Caco-2 (cell line): ENCODE measurements around the gene FXYD5. TPM values are rescaled to one million over a fixed set of nuclear protein-coding genes. Genes with fewer than 3 reads are reported as not detected.

ENCODE experiments used
- BruUV-seq: library from RNA; stranded (reverse); fragments of 400-500 nt; replicated peaks from 2 replicates; lab custom pipeline; 2021; lab: Mats Ljungman, UMichigan
- CTCF ChIA-PET: fragments of 300-600 bp; sonication (Branson Sonifier 250); formaldehyde crosslinking; loops from one replicate; lab custom pipeline; 2022; ENCODE audit warnings: antibody characterized with exemption; lab: Charles Lee
- POLR2A ChIA-PET: fragments of 300-600 bp; sonication (Branson Sonifier 250); formaldehyde crosslinking; loops from one replicate; lab custom pipeline; 2022; ENCODE audit warnings: antibody characterized with exemption; lab: Charles Lee
- DNase-seq, 2 experiments: peaks; one replicate each; pipeline versions ENCODE4 v3.0.0 to v3.0.0-alpha.2; 2020 to 2022
- H3K27me3 ChIP-seq: replicated peaks from 2 replicates; pipeline ENCODE4 v1.6.0; 2011; ENCODE audit warnings: low read length; ENCODE audit not compliant: control insufficient read depth, insufficient read depth
- H3K36me3 ChIP-seq: 2 replicates; pipeline ENCODE4 v1.5.1; 2011; ENCODE audit warnings: low read length; ENCODE audit not compliant: control insufficient read depth, insufficient read depth
- H3K4me1 ChIP-seq: fragments of 250-450 bp; sonication (Bioruptor Pico); 2 replicates; pipeline ENCODE4 v1.5.1; 2020; ENCODE audit warnings: mild to moderate bottlenecking
- H3K4me3 ChIP-seq: 2 replicates; pipeline ENCODE4 v1.5.1; 2011; ENCODE audit warnings: low read depth, mild to moderate bottlenecking, control low read depth, low read length
- H3K9me3 ChIP-seq: fragments of 250-450 bp; sonication (Bioruptor Pico); 2 replicates; pipeline ENCODE4 v1.5.1; 2020; ENCODE audit warnings: mild to moderate bottlenecking, moderate library complexity
- H3K27ac Mint-ChIP-seq: one replicate; pipeline ENCODE4 v1.8.0; 2022; ENCODE audit warnings: mixed read lengths; ENCODE audit not compliant: unreplicated experiment
- H3K27me3 Mint-ChIP-seq: one replicate; pipeline ENCODE4 v1.8.0; 2022; ENCODE audit warnings: mixed read lengths; ENCODE audit not compliant: insufficient read depth, unreplicated experiment
- H3K36me3 Mint-ChIP-seq: one replicate; pipeline ENCODE4 v1.8.0; 2022; ENCODE audit warnings: mild to moderate bottlenecking, mixed read lengths; ENCODE audit not compliant: insufficient read depth, unreplicated experiment
- H3K4me1 Mint-ChIP-seq: one replicate; pipeline ENCODE4 v1.8.0; 2022; ENCODE audit warnings: low read depth, mixed read lengths; ENCODE audit not compliant: unreplicated experiment
- H3K4me3 Mint-ChIP-seq: one replicate; pipeline ENCODE4 v1.8.0; 2022; ENCODE audit warnings: mild to moderate bottlenecking, moderate library complexity, mixed read lengths; ENCODE audit not compliant: unreplicated experiment
- H3K9me3 Mint-ChIP-seq: one replicate; pipeline ENCODE4 v1.8.0; 2022; ENCODE audit warnings: mixed read lengths; ENCODE audit not compliant: unreplicated experiment
- CTCF ChIP-seq, 2 experiments: fragments of 200-600 bp in 1 of 2; IDR thresholded peaks; 1 replicate in 1 of 2; 2 replicates in 1 of 2; pipeline versions ENCODE4 v1.5.1 to v1.8.0; 2011 to 2022; ENCODE audit warnings: antibody characterized with exemption in 1 of 2, control low read depth in 1 of 2, inconsistent platforms in 1 of 2, low read depth in 1 of 2, low read length in 1 of 2, mild to moderate bottlenecking in 1 of 2, moderate library complexity in 1 of 2; ENCODE audit not compliant: insufficient read depth in 1 of 2, severe bottlenecking in 1 of 2, unreplicated experiment in 1 of 2
- intact Hi-C: fragments of 100-400 bp; cut with micrococcal nuclease; formaldehyde crosslinking; loops from one replicate; pipeline ENCODE4 v1.10.0; 2022; ENCODE audit not compliant: unreplicated experiment
- total RNA-seq: library from RNA; stranded (reverse); gene quantifications from 2 replicates; pipeline ENCODE4 v1.2.3, GENCODE V29; 2022

Gene FXYD5
- total RNA-seq, 1 experiment from 2014 or later: 20.4 TPM

DNA sequence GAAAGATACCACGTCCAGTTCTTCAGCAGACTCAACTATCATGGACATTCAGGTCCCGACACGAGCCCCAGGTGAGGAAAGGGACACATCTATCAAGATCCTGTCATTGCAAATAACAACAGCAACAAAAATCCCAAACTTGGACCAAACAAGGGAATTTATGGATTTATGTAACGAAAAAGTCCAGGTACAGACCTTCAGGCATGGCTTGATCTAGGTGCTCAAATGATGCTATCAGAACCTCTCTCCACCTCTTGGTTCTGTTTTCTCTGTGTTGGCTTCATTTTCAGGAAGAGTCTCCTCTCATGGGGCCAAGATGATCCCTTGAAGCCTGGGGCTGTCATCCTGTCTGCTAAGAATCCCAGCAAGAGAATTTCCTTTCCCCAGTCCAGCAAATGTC lies 2.9 kb downstream of the FXYD5 start:
- ChIA-PET POLR2A (no interaction called here), CTCF (no interaction called here)
- no peaks in the 10 kb centered on the region for H3K27me3 ChIP-seq
- no peak for DNase-seq
- H3K4me1 ChIP-seq: peaks cover 11% of the 10 kb centered on the region; the same call in 1 of the 2 replicates
- H3K4me3 ChIP-seq: no peak overlapping the region
- no peak for TF ChIP-seq CTCF (IDR thresholded peaks at IDR 0.05; ENCODE audit: insufficient read depth in 1 of 2, low read depth in 1 of 2, low read length in 1 of 2, severe bottlenecking in 1 of 2, unreplicated experiment in 1 of 2)
- Mint-ChIP-seq H3K27ac (no peak overlapping the region), H3K4me3 (no peak overlapping the region), H3K4me1 (peaks cover 9% of the 10 kb centered on the region), H3K36me3 (peaks cover 7% of the 10 kb centered on the region), H3K9me3 (no peaks in the 10 kb centered on the region), H3K27me3 (peaks cover 14% of the 10 kb centered on the region)
- H3K36me3 ChIP-seq: no peaks in the 10 kb centered on the region
- intact Hi-C loops: no loop called here
- no TSS peak for BruUV-seq
- peaks cover 4% of the 10 kb centered on the region; the same call in 1 of the 2 replicates for H3K9me3 ChIP-seq

DNA sequence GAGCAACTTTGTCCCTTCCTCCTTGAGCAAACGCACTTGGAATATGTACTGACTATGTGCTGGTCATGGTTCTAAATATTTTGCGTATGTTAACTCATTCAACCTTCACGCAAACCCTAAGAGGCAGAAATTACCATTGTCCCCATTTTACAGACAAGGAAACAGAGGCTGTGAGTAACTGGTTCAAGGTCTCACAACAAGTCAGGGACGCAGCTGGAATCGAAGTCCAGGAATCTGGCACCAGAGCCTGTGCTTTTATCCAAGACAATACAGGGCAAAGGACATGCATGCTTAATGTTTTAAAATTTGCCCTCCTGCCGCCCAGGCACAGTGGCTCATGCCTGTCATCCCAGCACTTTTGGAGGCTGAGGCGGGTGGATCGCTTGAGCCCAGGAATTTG lies 5.1 kb downstream of the FXYD5 start:
- Histone ChIP-seq H3K4me1 (0 out of 2 replicates have a peak, but pooled peaks cover 8% of the 10 kb centered on the region), H3K36me3 (no peaks in the 10 kb centered on the region), H3K27me3 (no peaks in the 10 kb centered on the region), H3K4me3 (no peak overlapping the region), H3K9me3 (peaks cover 11% of the 10 kb centered on the region; the same call in 1 of the 2 replicates)
- ChIA-PET CTCF (no interaction called here), POLR2A (no interaction called here)
- intact Hi-C loops: no loop called here
- Mint-ChIP-seq H3K4me1 (peaks cover 6% of the 10 kb centered on the region), H3K27me3 (peaks cover 9% of the 10 kb centered on the region), H3K9me3 (peaks cover 3% of the 10 kb centered on the region), H3K36me3 (peaks cover 5% of the 10 kb centered on the region), H3K27ac (no peak overlapping the region), H3K4me3 (no peak overlapping the region)
- BruUV-seq: no TSS peak
- TF ChIP-seq CTCF (IDR thresholded peaks at IDR 0.05; ENCODE audit: insufficient read depth in 1 of 2, low read depth in 1 of 2, low read length in 1 of 2, severe bottlenecking in 1 of 2, unreplicated experiment in 1 of 2): no peak
- no peak for DNase-seq

DNA sequence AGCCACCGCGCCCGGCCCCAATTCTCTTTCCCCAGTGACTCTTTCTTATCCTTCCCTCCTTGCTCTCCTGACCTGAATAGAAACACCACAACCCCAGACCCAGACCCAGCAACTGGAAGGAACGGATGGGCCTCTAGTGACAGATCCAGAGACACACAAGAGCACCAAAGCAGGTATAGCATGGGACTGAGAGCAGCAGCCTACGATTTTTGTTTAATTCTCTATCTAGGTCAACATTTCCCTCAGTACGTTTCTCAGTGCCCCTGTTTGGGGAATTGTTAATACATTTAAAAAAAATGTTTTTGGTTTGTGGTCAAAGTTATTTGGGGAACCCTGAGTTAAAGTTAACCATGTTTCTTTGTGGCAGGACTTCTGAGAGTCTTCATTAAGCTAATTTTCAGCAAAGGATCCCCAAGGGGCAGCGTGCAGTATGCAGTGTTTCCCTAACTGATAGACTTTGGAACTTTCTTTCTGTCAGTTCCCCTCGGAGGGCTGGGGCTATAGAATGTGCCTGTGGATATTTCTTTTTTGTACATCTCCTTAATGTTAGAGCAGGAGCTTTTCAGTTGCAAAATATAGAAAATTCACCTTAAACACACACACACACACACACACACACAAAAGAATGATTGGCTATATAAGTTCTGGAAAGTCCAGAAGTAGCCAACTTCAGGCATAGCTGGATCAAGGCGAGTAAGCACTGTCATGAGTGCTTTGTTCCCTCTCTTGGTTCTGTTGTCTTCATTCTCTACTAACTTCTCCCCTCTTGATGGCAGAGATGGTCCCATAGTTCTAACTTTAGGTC lies 6.3 kb downstream of the FXYD5 start:
- POLR2A ChIA-PET: no interaction called here
- intact Hi-C loops: no loop called here
- Mint-ChIP-seq H3K9me3 (peaks cover 12% of the 10 kb centered on the region), H3K27ac (no peak overlapping the region), H3K4me1 (no peaks in the 10 kb centered on the region), H3K4me3 (no peak overlapping the region), H3K27me3 (peaks cover 4% of the 10 kb centered on the region), H3K36me3 (peaks cover 6% of the 10 kb centered on the region)
- no peak for TF ChIP-seq CTCF (IDR thresholded peaks at IDR 0.05; ENCODE audit: insufficient read depth in 1 of 2, low read depth in 1 of 2, low read length in 1 of 2, severe bottlenecking in 1 of 2, unreplicated experiment in 1 of 2)
- no peaks in the 10 kb centered on the region for H3K4me1 ChIP-seq
- H3K9me3 ChIP-seq: peaks cover 22% of the 10 kb centered on the region
- H3K27me3 ChIP-seq: no peaks in the 10 kb centered on the region
- DNase-seq: no peak
- CTCF ChIA-PET: no interaction called here
- H3K4me3 ChIP-seq: no peak overlapping the region
- BruUV-seq: no TSS peak
- H3K36me3 ChIP-seq: no peaks in the 10 kb centered on the region
